ENCODE measurements around the gene MIS18A.
"Not testable (repeated sequence)": the region's sequence is repeated elsewhere in the genome, so short reads cannot be mapped to it uniquely, and the experiment has no call there.

The MIS18A gene

GRCh38 chr21:32278518-32279376 is at the start of gene MIS18A:
Gene MIS18A, minus strand, starts transcription at chr21:32279049. Its CDS starts 35 bp downstream, at chr21:32279014.
- peak; percentile 99 for DNase-seq

DNA sequence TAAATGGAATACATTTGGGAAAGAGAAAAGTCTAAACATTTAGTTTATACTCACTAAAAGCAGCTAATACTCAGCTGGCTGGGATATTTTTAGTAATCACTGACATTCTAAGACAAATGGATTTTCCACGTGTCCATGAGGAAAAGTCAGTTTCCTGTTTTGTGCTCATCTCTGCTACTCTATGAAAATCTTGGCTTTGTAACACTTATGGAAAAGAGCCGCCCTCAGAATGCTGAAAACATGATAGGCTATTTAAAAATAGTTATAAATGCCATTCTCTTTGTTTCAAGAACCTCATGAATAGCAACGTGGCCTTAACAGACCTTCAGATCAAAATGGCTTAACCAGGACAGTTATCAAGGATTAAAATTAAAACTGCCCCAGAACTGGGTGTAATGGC is 49.7 kb upstream of the MIS18A start:
- DNase-seq: no peak

GRCh38 chr21:32325706-32326105 is 46.9 kb upstream of the MIS18A start:
- DNase-seq: no peak

GRCh38 chr21:32322676-32323075 is 43.8 kb upstream of the MIS18A start:
- DNase-seq: no peak

GRCh38 chr21:32322103-32322502 is 43.3 kb upstream of the MIS18A start:
- no peak for DNase-seq

- no peak for DNase-seq
Observed at GRCh38 chr21:32321480-32321879, 42.6 kb upstream of the MIS18A start.

- no peak for DNase-seq
Observed at GRCh38 chr21:32320726-32321125, 41.9 kb upstream of the MIS18A start.

GRCh38 chr21:32320059-32320458 is 41.2 kb upstream of the MIS18A start:
- DNase-seq: no peak

GRCh38 chr21:32319012-32319411 is 40.2 kb upstream of the MIS18A start:
- DNase-seq: no peak

DNA sequence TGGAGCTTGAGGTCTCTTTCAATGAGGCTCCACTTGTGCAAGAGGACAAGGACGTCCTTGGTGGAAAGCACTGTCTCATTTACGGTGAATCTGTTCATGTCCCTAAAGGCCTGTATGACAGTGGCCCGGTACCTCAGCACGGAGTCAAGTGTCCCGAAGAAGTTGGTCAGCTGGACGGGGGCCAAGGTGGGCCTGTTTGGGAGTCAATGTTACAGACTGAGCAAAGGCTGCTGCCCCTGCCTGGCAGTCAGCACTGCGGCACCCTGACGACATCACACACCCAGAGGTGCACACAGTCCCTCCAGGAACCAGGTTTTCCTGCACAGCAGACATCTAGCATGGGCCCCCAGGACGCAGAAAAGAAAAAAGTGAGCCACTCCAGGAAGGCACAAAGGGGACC is 38.9 kb upstream of the MIS18A start:
- no peak for DNase-seq

DNA sequence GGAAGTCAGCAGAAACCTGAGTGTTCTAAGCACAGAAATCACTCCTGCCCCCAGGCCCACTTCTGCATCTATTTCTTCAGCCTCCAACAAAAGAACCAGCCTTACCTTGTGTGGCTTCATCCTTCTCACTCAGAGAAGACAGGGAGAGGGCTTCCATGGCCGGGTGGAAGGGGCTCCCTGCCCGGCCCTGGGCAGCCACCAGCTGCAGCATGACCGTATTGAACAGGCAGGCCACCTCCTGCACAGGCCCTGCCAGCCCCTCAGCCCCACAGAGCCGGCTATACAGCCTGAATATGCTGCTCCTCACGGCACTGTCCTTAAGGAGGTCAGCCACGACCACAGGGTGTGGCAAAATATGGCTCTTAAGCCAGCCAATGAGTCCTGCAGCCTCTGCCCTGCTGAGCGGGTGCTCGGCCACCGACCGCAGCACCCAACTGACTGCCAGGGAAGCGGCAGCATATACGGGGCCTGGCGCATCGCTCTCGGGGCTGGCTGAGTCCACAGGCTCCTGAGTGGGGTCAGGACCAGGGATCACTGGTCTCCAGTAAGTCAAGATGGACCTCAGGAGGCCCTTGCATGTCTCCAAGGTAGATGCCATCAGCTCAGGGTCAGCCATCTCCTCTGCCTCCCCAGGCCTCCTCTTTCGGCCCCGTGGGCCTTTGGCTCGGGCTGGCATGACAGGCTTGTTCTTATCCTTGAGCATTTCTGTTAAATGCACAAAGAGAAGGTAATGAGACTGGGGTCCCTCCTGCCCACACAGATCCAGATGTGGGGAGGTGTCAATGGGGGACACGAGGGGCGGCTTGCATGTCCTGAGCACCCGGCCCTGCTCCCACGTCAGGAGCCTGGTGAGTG is 37.7 kb upstream of the MIS18A start:
- no peak for DNase-seq

DNA sequence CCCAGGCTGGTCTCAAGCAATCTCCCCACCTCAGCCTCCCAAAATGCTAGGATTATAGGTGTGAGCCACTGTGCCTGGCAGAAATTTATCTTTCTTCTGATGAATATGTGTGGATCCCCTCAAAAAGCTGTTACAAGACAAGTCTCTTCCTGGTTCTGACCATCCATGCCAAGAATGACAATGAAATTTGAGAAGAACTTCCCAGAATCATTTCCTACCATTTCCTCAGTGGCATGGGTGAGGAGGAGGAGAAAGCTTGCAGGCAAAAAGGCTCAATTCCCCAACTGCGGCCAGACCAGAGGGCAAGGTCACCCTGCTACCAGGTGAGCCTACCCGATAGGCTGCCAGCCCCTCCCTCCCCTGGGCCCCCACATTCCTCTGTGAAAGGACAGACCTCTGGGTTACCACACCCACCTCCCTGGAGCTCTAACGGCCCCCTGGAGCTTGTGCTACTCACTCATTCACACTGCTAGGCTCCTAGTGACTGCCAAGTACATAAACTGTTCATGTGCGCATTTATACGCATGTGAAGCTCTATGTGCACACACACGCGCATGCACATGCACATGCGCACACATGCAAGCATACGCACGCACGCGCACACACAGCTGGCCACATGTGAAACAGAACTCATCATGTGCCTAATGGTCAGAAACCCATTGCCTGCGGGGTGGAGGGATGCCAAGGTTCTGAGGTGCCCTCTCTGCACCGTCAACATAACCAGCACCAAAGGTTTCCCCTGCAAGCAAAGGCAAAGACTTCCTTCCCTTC is 36.8 kb upstream of the MIS18A start:
- DNase-seq: no peak

- DNase-seq: no peak
Observed at GRCh38 chr21:32314806-32315205, 36.0 kb upstream of the MIS18A start.

DNA sequence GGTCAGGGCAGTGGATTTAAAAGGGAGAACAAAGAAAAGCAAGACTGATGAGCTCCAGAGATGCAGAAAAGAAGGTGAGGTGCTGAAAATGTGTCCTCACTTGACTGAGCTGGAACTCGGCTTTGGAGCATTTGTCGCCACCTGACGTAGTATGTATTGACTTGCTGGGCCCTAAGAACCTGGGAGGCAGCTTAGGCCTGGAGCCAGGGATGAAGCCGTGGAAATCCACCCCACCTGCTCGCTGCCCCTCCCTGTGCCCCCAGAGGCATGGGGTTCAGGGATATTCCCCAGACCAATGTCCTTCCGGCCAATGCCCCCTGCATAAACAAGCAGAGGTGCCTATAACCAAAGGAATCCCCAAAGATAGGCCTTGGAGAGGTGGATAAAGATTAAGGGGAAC is 34.1 kb upstream of the MIS18A start:
- no peak for DNase-seq

DNA sequence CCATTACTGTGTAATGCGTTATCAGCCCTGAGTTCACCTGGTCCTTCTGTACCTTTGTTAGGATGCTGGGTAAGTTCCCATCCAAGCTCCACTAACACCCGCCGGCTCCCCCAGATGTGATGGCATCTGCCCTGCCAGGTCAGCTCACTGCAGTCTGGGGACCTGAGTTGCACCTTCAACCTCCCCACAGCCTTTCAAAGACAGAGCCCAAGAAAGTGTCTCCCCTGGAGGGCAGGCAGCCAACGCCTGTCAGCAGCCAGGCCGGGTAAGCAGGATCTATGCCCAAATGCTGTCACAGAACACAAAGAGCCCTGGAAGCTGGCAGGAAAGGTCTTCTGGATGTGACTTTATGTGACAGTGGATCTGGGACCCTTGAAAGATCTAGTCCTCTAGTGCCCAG is 33.5 kb upstream of the MIS18A start:
- no peak for DNase-seq

DNA sequence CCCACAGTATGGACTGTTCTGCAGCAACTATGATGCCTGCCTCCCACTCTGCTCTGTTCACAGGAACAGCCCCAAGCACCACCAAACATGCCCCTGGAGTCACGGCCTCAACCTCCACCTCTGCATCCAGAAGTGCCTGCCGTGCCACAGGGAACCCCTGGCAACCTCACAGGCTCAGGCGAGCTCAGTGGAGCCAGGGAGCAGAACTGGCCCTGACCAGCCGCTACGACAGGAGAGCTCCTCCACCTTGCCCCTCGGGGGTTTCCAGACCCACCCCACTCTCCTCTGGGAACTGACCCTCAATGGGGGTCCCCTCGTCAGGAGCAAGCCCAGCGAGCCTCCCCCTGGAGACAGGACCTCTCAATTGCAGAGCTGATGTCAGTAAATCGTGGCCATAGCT is 32.8 kb upstream of the MIS18A start:
- no peak for DNase-seq

GRCh38 chr21:32310976-32311375 is 32.1 kb upstream of the MIS18A start:
- DNase-seq: not testable (repeated sequence)

GRCh38 chr21:32309906-32310460 is 31.1 kb upstream of the MIS18A start:
- no peak for DNase-seq

- no peak for DNase-seq
Observed at GRCh38 chr21:32308696-32309095, 29.8 kb upstream of the MIS18A start.

DNA sequence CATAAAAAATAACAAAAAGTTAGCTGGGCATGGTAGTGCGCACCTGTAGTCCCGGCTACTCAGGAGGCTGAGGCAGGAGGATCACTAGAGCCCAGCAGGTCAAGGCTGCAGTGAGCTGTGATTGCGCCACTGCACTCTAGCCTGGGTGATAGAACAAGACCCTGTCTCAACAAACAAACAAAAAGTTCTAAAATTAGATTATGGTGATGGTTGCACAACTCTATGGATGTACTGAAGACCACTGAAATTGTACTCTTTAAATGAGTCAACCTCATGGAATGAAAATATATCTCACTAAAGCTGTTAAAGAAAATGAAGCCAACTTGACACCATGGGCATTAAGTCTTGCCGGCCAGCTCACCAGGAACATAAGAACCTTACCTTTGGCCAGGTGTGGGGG is 28.9 kb upstream of the MIS18A start:
- DNase-seq: no peak

- DNase-seq: no peak
Observed at GRCh38 chr21:32306021-32306780, 27.4 kb upstream of the MIS18A start.

DNA sequence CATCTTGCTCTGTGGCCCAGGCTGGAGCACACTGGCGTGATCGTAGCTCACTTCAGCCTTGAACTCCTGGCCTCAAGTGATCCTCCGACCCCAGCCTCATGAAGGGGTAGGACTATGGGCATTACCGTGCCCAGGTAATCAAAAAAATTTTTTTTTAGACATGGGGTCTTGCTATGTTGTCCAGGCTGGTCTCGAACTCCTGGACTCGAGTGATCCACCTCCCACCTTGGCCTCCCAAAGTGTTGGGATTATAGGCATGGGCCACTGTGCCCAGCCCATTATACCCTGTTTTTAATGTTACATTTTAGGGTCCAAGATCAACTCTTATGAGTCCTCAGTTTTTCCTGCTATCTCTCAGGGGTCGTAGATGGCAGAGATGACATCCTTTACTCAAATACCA is 26.1 kb upstream of the MIS18A start:
- DNase-seq: no peak

Data from stimulated activated CD4-positive, alpha-beta T cell treated with anti-CD3 and anti-CD28 coated beads, Interleukin-4, amount 100 ng/mL, for 1 hour (primary cell).